Aorta (tissue), 5 donors: ENCODE measurements around the gene CAPN8. TPM values are rescaled to one million over a fixed set of nuclear protein-coding genes. Genes with fewer than 3 reads are reported as not detected.

ENCODE experiments used
- ATAC-seq: fragments of 200-7000 bp; cut with Tn5 transposase; one replicate; pipeline ENCODE4 v1.9.1; 2022; ENCODE audit warnings: moderate library complexity; ENCODE audit not compliant: low FRiP score
- DNase-seq, 2 donors: peaks; one replicate each; pipeline ENCODE4 v3.0.0-alpha.2; 2020
- H3K27ac ChIP-seq, 2 donors: one replicate each; pipeline ENCODE4 v1.5.1; 2013; ENCODE audit warnings: low read length in 2 of 2, mild to moderate bottlenecking in 2 of 2, moderate library complexity in 2 of 2, control low read depth in 1 of 2, inconsistent platforms in 1 of 2, low read depth in 1 of 2
- H3K27me3 ChIP-seq, 2 donors: one replicate each; pipeline ENCODE4 v1.6.1; 2013; ENCODE audit warnings: control low read depth in 1 of 2, low read length in 1 of 2, mild to moderate bottlenecking in 1 of 2, moderate library complexity in 1 of 2; ENCODE audit not compliant: insufficient read depth in 2 of 2, control insufficient read depth in 1 of 2
- H3K36me3 ChIP-seq, 2 donors: one replicate each; pipeline ENCODE4 v1.6.1; 2013; ENCODE audit warnings: control low read depth in 1 of 2, low read length in 1 of 2, mild to moderate bottlenecking in 1 of 2; ENCODE audit not compliant: insufficient read depth in 2 of 2, control insufficient read depth in 1 of 2
- H3K4me1 ChIP-seq, 2 donors: one replicate each; pipeline ENCODE4 v1.6.1; 2013; ENCODE audit warnings: low read length in 2 of 2, control low read depth in 1 of 2, mild to moderate bottlenecking in 1 of 2, moderate library complexity in 1 of 2; ENCODE audit not compliant: insufficient read depth in 2 of 2, control insufficient read depth in 1 of 2
- H3K4me3 ChIP-seq, 2 donors: one replicate each; pipeline ENCODE4 v1.5.1; 2013; ENCODE audit warnings: low read length in 2 of 2, control low read depth in 1 of 2, mild to moderate bottlenecking in 1 of 2
- H3K9me3 ChIP-seq: one replicate; pipeline ENCODE4 v1.6.1; 2013; ENCODE audit warnings: mild to moderate bottlenecking, low read length; ENCODE audit not compliant: control insufficient read depth
- WGBS, 2 donors: extraction: QIAGEN DNeasy Blood & Tissue Kit; methylation state at CpG; one replicate each; pipeline ENCODE4 v1.1.7; 2013; 5-methylcytosine and 5-hydroxymethylcytosine counted together
- intact Hi-C, 2 donors: fragments of 100-400 bp; cut with DNase I; formaldehyde crosslinking; loops; one replicate each; pipeline versions ENCODE4 v1.14.2 to v1.15.0; 2022
- long read RNA-seq, 2 donors: library from polyadenylated mRNA; unstranded; transcript quantifications; one replicate each; pipeline ENCODE4 v2.0.0, GENCODE V29; 2020 to 2021
- polyA plus RNA-seq, 2 donors: library from polyadenylated mRNA; stranded (reverse); fragments of 200-250 nt; gene quantifications; one replicate each; pipeline ENCODE4 v1.2.3, GENCODE V29; 2013
- total RNA-seq, 2 donors: library from RNA; stranded (reverse); fragmentation: NEBNext Ultra II Directional; extraction: Animal tissue kit (Norgen Biotek cat#: 25700); gene quantifications; one replicate each; pipeline ENCODE4 v1.2.1, GENCODE V29; 2021
- donor health status: healthy with polysubstance abuse.
- donor health status: Bipolar disorder and iron deficiency.
- donor health status: DM: no; HTN: no; CAD: no.
- donor health status: DM: no; HTN: no; CAD: no.
- donor health status: DM: yes; HTN: yes; CAD: no.

The CAPN8 gene
- under 1 TPM in 1 of 2 donors, not detected in 1; 0.45 TPM for total RNA-seq
- 1 to 10 TPM in 1 of 2 donors, under 1 TPM in 1; 0.33 to 2.9 TPM for polyA plus RNA-seq
- long read RNA-seq, donor 1: 0 reads
- long read RNA-seq, donor 2: 0 reads

DNA sequence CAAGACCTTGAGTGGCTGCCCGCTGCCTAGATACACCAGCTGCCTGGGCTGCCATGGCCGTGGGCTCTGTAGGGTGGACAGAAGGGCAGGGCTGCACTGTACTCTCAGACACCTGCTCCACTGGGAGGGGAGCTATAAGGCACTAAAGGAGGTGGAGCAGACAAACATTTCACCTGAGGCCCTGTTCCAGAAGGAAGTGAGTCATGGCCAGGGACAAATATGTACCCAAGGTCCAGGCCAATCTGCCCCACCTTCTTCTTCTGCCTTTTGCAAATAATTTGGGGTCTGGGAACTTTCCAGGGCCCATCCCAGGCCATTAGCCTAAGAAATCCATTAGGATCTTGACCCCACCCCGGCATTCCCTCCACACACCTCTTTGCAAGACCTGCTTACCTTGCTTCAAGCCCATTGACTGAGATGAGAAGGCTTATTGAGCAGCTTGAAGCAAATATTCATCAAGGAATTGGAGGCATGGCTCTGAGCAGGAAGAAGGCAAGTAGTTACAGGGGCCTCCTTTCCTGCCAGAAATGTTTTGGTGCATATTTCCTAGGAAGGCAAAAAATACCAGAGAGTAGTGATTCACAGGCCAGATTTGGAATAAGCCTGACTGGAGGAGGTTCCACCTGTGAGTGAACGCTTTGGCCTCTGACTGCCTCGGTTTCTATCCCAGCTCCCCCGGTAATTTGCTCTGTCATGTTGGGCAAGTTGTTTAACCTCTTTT, at the start of gene CAPN8:
CAPN8 (minus strand) TSS at position 110 of the 721 bp plus-strand sequence; CDS start at position 55, 55 bp downstream.
- Histone ChIP-seq H3K4me3 (no peak within 1 kb of the TSS), H3K27ac (no peak within 1 kb of the TSS), H3K27me3 (peaks cover 0 to 1% of the 10 kb centered on the region in 2 donors), H3K9me3 (no peaks in the 10 kb centered on the region), H3K36me3 (no peaks in the 10 kb centered on the region), H3K4me1 (no peaks in the 10 kb centered on the region)
- ATAC-seq (no peak), DNase-seq (no peak)
- intact Hi-C loops: no loop called here
- WGBS, 2 donors: 69 to 74% methylated on average over 6 of the region's 6 CpGs

DNA sequence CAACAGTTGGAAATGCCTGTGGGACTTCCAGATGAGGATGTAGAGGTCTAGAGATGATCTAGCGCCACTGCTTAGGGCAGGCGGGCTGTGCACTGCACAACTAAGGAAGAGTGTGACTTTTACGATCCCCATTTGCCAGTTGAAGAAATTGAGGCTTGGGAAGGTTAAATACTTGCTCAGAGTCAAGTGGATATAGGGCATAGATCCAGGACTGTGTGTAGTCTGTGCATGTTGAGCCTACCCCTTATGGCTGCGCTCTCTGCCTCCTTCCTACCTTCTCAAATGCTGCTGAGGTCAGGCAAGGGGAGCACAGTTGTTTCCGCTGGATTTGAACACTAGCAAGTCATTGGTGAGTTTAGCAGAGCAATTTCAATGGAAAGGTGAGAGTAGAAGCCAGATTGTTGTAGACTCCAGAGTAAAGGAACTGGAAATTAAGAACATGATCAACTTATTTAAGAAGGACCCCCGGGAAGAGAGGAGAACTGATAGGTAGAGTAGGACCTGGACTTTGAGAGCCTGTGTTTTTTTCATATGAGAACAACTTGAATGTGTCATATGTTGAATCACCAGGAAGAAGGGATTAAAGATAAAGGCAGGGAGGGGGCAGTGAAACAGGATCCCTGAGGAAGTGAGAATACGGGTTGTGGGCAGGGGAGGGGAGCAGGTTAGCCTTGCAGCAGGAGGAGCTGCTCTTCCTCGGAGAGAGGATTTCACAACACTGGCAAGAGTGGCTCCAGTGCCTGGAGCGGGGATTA, 49.5 kb upstream of the CAPN8 start:
- Histone ChIP-seq H3K36me3 (no peaks in the 10 kb centered on the region), H3K27me3 (no peaks in the 10 kb centered on the region), H3K27ac (no peak overlapping the region), H3K9me3 (no peaks in the 10 kb centered on the region), H3K4me1 (no peaks in the 10 kb centered on the region), H3K4me3 (no peak overlapping the region)
- DNase-seq (no peak), ATAC-seq (no peak)
- intact Hi-C loops: no loop called here
- 73 to 81% methylated on average over 9 of the region's 9 CpGs for WGBS, 2 donors

DNA sequence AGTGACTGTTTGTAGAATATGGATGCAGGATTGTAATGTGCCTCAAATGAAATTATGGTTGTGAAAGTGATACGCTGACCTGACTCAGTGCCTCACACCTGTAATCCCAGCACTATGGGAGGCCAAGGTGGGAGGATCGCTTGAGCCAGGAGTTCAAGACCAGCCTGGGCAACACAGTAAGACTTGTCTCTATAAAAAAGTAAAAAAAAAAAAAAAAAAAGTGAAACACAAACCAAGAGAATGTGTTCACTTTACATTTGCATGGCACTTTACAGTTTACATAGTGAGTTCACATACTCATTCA, 48.9 kb upstream of the CAPN8 start:
- H3K36me3 ChIP-seq: no peaks in the 10 kb centered on the region
- no peaks in the 10 kb centered on the region for H3K4me1 ChIP-seq
- H3K27ac ChIP-seq: no peak overlapping the region
- intact Hi-C loops: no loop called here
- WGBS, 2 donors: 74 to 94% methylated on average over 2 of the region's 2 CpGs
- H3K27me3 ChIP-seq: no peaks in the 10 kb centered on the region
- no peak overlapping the region for H3K4me3 ChIP-seq
- no peak for ATAC-seq
- H3K9me3 ChIP-seq: no peaks in the 10 kb centered on the region
- no peak for DNase-seq

DNA sequence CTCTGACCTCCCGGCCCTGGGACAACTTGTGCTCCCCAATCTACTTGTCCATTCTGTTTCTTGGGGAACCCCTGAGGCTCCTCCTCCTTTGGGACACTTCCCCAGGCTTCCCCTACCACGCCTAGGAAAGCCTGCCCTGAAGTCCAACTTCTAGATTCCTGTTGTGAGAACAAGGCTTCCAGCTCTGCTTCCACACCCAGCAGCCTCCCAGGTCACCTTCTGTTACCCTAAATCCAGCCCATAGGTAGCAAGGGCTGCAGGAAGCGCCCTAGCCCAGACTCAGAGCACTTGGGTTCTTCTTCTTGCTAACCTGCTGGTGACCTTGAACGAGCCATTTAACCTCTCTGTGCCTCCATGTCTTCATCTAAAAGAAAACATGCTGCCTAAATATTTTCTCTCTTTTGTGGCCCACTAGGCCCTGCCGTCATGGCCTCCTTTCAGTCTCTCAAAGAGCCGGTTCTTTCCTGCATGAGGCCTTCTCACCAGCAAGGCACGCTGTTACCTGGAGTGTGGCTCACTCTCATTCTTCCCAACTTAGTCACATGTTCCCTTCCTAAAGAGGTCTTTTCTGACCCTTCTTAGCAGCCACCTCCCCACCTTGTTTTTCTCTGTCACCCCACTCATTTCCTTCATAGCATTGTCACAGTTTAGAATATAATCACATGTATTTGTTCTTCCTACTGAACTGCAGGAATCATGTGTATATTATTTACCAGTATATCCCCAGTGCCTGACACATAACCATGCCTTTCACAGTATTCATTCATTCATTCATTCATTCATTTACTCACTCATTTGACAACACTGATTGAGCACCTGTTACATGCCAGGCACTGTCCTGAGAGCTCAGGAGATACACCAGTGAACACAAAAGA, 48.3 kb upstream of the CAPN8 start:
- H3K27me3 ChIP-seq: no peaks in the 10 kb centered on the region
- H3K36me3 ChIP-seq: no peaks in the 10 kb centered on the region
- H3K9me3 ChIP-seq: no peaks in the 10 kb centered on the region
- 21 to 24% methylated on average over 7 of the region's 7 CpGs for WGBS, 2 donors
- ATAC-seq (no peak), DNase-seq (no peak)
- H3K27ac ChIP-seq: no peak overlapping the region
- intact Hi-C loops: loop anchor here in 1 of 2 donors (2.0 kb wide), 1 partner anchor 35 kb away; no protein-coding TSS in a partner anchor
- H3K4me1 ChIP-seq: no peaks in the 10 kb centered on the region
- H3K4me3 ChIP-seq: peak overlapping the region; percentile 68 to 91

DNA sequence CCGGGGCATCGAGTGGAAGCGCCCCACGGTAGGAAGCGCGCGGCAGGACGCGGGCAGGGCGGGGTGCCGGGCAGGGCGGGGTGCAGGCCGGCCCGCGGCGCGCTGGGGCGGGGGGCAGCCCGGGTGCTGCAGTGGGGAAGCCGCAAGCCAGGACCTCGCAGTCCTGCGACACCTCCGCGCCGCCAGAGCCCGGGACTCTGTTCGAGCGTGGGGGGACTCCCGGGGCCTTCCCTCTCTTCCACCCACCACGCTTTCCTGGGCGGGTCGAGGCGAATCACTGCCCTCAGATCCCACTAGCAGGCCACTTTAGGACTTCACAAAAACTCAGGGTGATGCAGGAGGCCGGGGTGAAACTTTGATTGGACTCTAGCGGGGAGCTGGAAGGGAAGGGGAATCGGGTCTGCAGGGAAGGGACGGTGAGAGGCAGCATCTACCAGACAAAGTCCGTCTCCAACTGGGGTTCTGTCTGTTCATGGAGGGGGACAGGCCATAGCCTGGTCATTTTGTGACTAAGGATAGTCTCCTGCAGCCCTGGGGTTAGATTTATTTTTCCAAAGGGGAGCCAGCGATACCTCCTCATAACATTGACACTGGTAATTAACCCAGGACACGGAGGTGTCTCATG, 47.5 kb upstream of the CAPN8 start:
- ATAC-seq: peak; percentile 60

DNA sequence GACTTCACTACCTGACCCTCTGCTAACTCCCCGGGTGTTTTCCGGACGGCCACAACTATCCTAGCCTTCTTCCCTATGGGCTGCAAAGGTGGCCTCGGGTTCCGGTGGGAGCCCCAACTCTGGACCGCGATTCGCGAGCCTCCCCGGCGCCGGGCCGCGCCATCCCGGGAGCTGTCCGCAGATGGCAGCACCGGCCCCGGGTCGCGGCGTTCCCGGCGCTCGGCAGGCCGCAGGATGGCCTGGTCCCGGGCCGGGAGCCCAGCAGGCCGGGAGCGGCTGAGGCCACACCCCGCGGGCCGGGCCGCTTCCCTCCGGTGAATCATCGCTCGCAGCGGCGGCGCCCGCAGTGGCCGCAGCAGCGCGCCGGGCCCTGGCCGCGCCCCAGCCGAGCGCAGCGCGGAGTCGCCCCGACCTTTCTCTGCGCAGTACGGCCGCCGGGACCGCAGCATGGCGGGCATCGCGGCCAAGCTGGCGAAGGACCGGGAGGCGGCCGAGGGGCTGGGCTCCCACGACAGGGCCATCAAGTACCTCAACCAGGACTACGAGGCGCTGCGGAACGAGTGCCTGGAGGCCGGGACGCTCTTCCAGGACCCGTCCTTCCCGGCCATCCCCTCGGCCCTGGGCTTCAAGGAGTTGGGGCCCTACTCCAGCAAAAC, 46.8 kb upstream of the CAPN8 start, which contains the start of gene CAPN2:
CAPN2 (plus strand) TSS at position 346 of the 656 bp plus-strand sequence; CDS start at position 448, 102 bp downstream.
- no peaks in the 10 kb centered on the region for H3K4me1 ChIP-seq
- peak; percentile 96 for ATAC-seq

More for the DNA sequence above, 47.5 kb upstream of the CAPN8 start:
- Histone ChIP-seq H3K36me3 (no peaks in the 10 kb centered on the region), H3K27ac (peak overlapping the region; percentile 83 to 94), H3K9me3 (no peaks in the 10 kb centered on the region), H3K27me3 (no peaks in the 10 kb centered on the region), H3K4me1 (no peaks in the 10 kb centered on the region), H3K4me3 (peak overlapping the region; percentile 68 to 91)
- intact Hi-C loops: loop anchor here (1.0 to 2.0 kb wide), 2 partner anchors 36 kb away; no protein-coding TSS in a partner anchor
- peak; percentile 61 to 83 for DNase-seq
- 0 to 2% methylated on average over 31 to 40 of the region's 40 CpGs for WGBS, 2 donors

DNA sequence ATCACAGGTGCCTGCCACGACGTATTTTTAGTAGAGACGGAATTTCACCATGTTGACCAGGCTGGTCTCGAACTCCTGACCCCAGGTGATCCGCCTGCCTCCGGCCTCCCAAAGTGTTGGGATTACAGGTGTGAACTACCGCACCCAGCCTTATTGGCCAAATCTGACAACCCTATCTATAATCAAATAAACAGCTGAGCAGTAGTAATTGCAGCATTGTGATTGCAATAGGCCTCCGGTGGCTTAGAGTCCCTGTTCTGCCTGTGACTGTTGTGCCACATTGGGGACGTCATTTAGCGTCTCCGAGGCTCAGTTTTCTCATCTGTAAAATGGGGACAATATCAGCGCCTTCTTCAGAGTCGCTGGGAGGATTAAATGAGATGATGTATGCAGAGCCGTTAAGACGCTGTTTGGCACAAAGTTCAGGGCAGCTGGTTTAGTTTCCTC, 46.3 kb upstream of the CAPN8 start:
- peak overlapping the region; percentile 13 to 64 for H3K27ac ChIP-seq
- DNase-seq (no peak), ATAC-seq (no peak)
- 67 to 79% methylated on average over 15 of the region's 15 CpGs for WGBS, 2 donors
- no peaks in the 10 kb centered on the region for H3K36me3 ChIP-seq
- no peaks in the 10 kb centered on the region for H3K4me1 ChIP-seq
- H3K4me3 ChIP-seq: no peak overlapping the region
- H3K9me3 ChIP-seq: no peaks in the 10 kb centered on the region
- H3K27me3 ChIP-seq: no peaks in the 10 kb centered on the region
- intact Hi-C loops: loop anchor here (1.0 to 2.0 kb wide), 2 partner anchors 37 to 38 kb away; no protein-coding TSS in a partner anchor

More for the DNA sequence above, 46.8 kb upstream of the CAPN8 start, which contains the start of gene CAPN2:
- peak; percentile 89 to 95 for DNase-seq
- H3K9me3 ChIP-seq: no peaks in the 10 kb centered on the region
- H3K27me3 ChIP-seq: no peaks in the 10 kb centered on the region
- H3K36me3 ChIP-seq: no peaks in the 10 kb centered on the region
- intact Hi-C loops: loop anchor here (1.0 to 2.0 kb wide), 2 partner anchors 36 to 37 kb away; no protein-coding TSS in a partner anchor
- H3K27ac ChIP-seq: peak within 1 kb of the TSS; percentile 83 to 94
- WGBS, 2 donors: 0 to 1% methylated on average over 55 to 74 of the region's 74 CpGs
- H3K4me3 ChIP-seq: peak within 1 kb of the TSS; percentile 68 to 91
